ENCODE data around the gene FAM193A. TPM values are rescaled to one million over a fixed set of nuclear protein-coding genes. Genes with fewer than 3 reads are reported as not detected.

FAM193A gene
- polyA plus RNA-seq, 1 of the 3 experiments (the other 2 are of a cell fraction) = 9.2 TPM

- DNase-seq = no peak
- Histone ChIP-seq H3K79me2 (ENCODE audit: insufficient read depth) (peaks cover 73% of the 10 kb centered on the region; the same call in 1 of the 2 replicates), H3K27me3 (ENCODE audit: insufficient read depth) (no peaks in the 10 kb centered on the region), H3F3A (replicated peaks; ENCODE audit: insufficient read depth) (no peaks in the 10 kb centered on the region), H3K9me3 (no peaks in the 10 kb centered on the region), H3K4me2 (no peak overlapping the region), H3K27ac (ENCODE audit: low read depth in 2 of 2, low read length in 1 of 2) (no peak overlapping the region), H3K9me2 (no peaks in the 10 kb centered on the region), H3K4me3 (ENCODE audit: low read depth in 2 of 2, low read length in 1 of 2) (no peak overlapping the region), H3K9ac (no peak overlapping the region), H2AFZ (ENCODE audit: low read depth) (no peak overlapping the region), H4K20me1 (ENCODE audit: insufficient read depth) (peaks cover 45% of the 10 kb centered on the region), H3K4me1 (ENCODE audit: control insufficient read depth in 1 of 2, insufficient read depth in 2 of 2, low read depth in 1 of 2, low read length in 1 of 2) (no peaks in the 10 kb centered on the region; a peak in 1 of 4 replicates), H3K36me3 (replicated peaks in 1 of 2; ENCODE audit: control insufficient read depth in 1 of 2, insufficient read depth in 2 of 2, low read length in 1 of 2) (peaks cover 28 to 52% of the 10 kb centered on the region in 2 experiments)
- WGBS (ENCODE audit: low lambda C conversion rate) = 91% methylated on average over 4 of the region's 4 CpGs
- ChIA-PET POLR2A (interaction anchor here (1.0 kb wide), 1 partner anchor 38 kb away, joined by 3 read pairs; the partner anchor contains the start of gene RNF4), CTCF (no interaction called here)
- TF ChIP-seq USF1 (IDR thresholded peaks at IDR 0.05; ENCODE audit: borderline replicate concordance, low read depth) = no peak
- TF ChIP-seq FOXJ3 (CRISPR knock-in tag; IDR thresholded peaks at IDR 0.05) = no peak
- TF ChIP-seq RXRA (IDR thresholded peaks at IDR 0.05; ENCODE audit: borderline replicate concordance, low read depth) = no peak
- no peak for TF ChIP-seq RAD21 (IDR thresholded peaks at IDR 0.05; ENCODE audit: low read length)
- TF ChIP-seq MEF2A (IDR thresholded peaks at IDR 0.05; ENCODE audit: borderline replicate concordance, low read depth) = no peak
- no peak for TF ChIP-seq RFX5 (IDR thresholded peaks at IDR 0.05; ENCODE audit: low read length)
- TF ChIP-seq POLR2AphosphoS5 (IDR thresholded peaks at IDR 0.05; ENCODE audit: low read depth, low read length) = no peak
- TF ChIP-seq TEAD4 (IDR thresholded peaks at IDR 0.05; ENCODE audit: borderline replicate concordance, insufficient read depth) = no peak
These were observed 29.2 kb upstream of the FAM193A start for GRCh38 chr4:2507259-2507658.

GRCh38 chr4:2507855-2508254 is 28.6 kb upstream of the FAM193A start:
- no peak overlapping the region for H2AFZ ChIP-seq (ENCODE audit: low read depth)
- no peak for DNase-seq
- no peaks in the 10 kb centered on the region for H3K27me3 ChIP-seq (ENCODE audit: insufficient read depth)
- ChIA-PET CTCF (interaction anchor here (0.9 to 1.2 kb wide), 3 partner anchors 24 to 65 kb away, joined by 3 to 6 read pairs (median 3); partner anchors contain the start of gene RNF4), POLR2A (interaction anchor here (1.0 kb wide), 1 partner anchor 39 kb away, joined by 3 read pairs; the partner anchor contains the start of gene RNF4)
- peaks cover 44% of the 10 kb centered on the region for H4K20me1 ChIP-seq (ENCODE audit: insufficient read depth)
- peaks cover 72% of the 10 kb centered on the region; the same call in 1 of the 2 replicates for H3K79me2 ChIP-seq (ENCODE audit: insufficient read depth)
- no peak overlapping the region for H3K9ac ChIP-seq
- WGBS (ENCODE audit: low lambda C conversion rate) = 90% methylated on average over 7 of the region's 7 CpGs
- TF ChIP-seq JUND (IDR thresholded peaks at IDR 0.05) = no peak
- TF ChIP-seq FOXM1 (IDR thresholded peaks at IDR 0.05; ENCODE audit: low read depth) = no peak
- no peak for TF ChIP-seq FOXJ3 (CRISPR knock-in tag; IDR thresholded peaks at IDR 0.05)
- TF ChIP-seq REST (IDR thresholded peaks at IDR 0.05; ENCODE audit: low read depth, low read length) = no peak
- no peak for TF ChIP-seq RFX5 (IDR thresholded peaks at IDR 0.05; ENCODE audit: low read length)
- no peak for TF ChIP-seq NRF1 (IDR thresholded peaks at IDR 0.05; ENCODE audit: low read depth, low read length)
- no peak for TF ChIP-seq GATA2 (CRISPR knock-in tag; IDR thresholded peaks at IDR 0.05)
- no peak for TF ChIP-seq RXRA (IDR thresholded peaks at IDR 0.05; ENCODE audit: borderline replicate concordance, low read depth)
- no peak for TF ChIP-seq CTCF (IDR thresholded peaks at IDR 0.05)
- TF ChIP-seq MXI1 (IDR thresholded peaks at IDR 0.05; ENCODE audit: low read depth, low read length) = no peak
- no peak for TF ChIP-seq NFIC (IDR thresholded peaks at IDR 0.05; ENCODE audit: borderline replicate concordance)
- TF ChIP-seq SMC3 (IDR thresholded peaks at IDR 0.05; ENCODE audit: low read depth, low read length) = no peak
- no peak for TF ChIP-seq SIN3A (IDR thresholded peaks at IDR 0.05; ENCODE audit: borderline replicate concordance, low read depth, low read length)
- TF ChIP-seq CHD2 (IDR thresholded peaks at IDR 0.05; ENCODE audit: low read length, partially characterized antibody) = no peak
- no peaks in the 10 kb centered on the region for H3K9me3 ChIP-seq
- no peak overlapping the region for H3K4me3 ChIP-seq (ENCODE audit: low read depth in 2 of 2, low read length in 1 of 2)
- H3K9me2 ChIP-seq = no peaks in the 10 kb centered on the region
- no peak overlapping the region for H3K27ac ChIP-seq (ENCODE audit: low read depth in 2 of 2, low read length in 1 of 2)
- H3K36me3 ChIP-seq (replicated peaks in 1 of 2; ENCODE audit: control insufficient read depth in 1 of 2, insufficient read depth in 2 of 2, low read length in 1 of 2) = peaks cover 34 to 53% of the 10 kb centered on the region in 2 experiments
- no peak overlapping the region for H3K4me2 ChIP-seq
- no peaks in the 10 kb centered on the region for H3K4me1 ChIP-seq (ENCODE audit: control insufficient read depth in 1 of 2, insufficient read depth in 2 of 2, low read depth in 1 of 2, low read length in 1 of 2)
- H3F3A ChIP-seq (replicated peaks; ENCODE audit: insufficient read depth) = no peaks in the 10 kb centered on the region

Data from SK-N-SH (cell line).